Endothelial cell of umbilical vein (primary cell): ENCODE results near the gene MTLN.

Experiments
- FOS ChIP-seq: IDR thresholded peaks from 2 replicates; pipeline ENCODE4 v1.6.1; 2011; ENCODE audit warnings: mild to moderate bottlenecking, low read length, moderate library complexity, borderline replicate concordance; ENCODE audit not compliant: insufficient read depth
- JUN ChIP-seq: IDR thresholded peaks from 2 replicates; pipeline ENCODE4 v1.6.1; 2011; ENCODE audit warnings: borderline replicate concordance, low read depth; ENCODE audit not compliant: insufficient read length, insufficient read depth
- POLR2A ChIP-seq: IDR thresholded peaks from 2 replicates; pipeline ENCODE4 v1.6.1; 2012; ENCODE audit warnings: low read depth, mild to moderate bottlenecking, control low read depth, low read length
- TF ChIP-seq, protein P1 (sequence below), 2 donors: IDR thresholded peaks; 1 replicate in 1 of 2; 2 replicates in 1 of 2; pipeline ENCODE4 v1.5.1; 2011; ENCODE audit warnings: low read length in 2 of 2, mild to moderate bottlenecking in 2 of 2, moderate library complexity in 2 of 2, control low read depth in 1 of 2, inconsistent platforms in 1 of 2, low read depth in 1 of 2; ENCODE audit not compliant: insufficient read depth in 1 of 2; ENCODE audit errors: extremely low read depth in 1 of 2

DNA sequence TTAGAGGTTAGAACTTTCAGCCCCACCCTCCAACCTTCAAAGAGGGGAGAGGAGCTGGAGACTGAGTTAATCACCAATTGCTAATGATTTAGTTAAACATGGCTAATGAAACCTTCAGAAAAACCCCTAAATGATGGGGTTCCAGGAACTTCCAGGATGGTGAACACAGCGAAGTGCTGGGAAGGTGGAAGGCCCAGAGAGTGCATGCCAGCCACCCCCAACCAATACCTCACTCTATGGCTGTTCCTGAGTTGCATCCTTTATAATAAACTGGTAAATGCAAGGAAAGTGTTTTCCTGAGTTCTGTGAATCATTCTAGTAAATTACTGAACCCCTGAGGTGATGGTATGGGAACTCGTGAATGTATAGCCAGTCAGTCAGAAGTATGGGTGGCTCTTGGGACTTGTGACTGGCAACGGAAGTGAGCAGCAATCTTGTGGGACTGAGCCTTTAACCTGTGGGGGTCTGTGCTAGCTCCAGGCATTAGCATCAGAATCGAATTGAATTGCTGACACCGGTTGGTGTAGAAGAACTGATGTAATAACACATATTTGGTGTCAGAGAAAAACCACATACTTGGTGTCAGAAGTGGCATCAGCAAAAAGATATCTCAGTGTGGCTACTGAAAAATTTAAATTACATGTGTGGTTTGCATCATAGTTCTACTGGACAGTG, 44.9 kb downstream of the MTLN start:
- TF ChIP-seq, protein P1, sequence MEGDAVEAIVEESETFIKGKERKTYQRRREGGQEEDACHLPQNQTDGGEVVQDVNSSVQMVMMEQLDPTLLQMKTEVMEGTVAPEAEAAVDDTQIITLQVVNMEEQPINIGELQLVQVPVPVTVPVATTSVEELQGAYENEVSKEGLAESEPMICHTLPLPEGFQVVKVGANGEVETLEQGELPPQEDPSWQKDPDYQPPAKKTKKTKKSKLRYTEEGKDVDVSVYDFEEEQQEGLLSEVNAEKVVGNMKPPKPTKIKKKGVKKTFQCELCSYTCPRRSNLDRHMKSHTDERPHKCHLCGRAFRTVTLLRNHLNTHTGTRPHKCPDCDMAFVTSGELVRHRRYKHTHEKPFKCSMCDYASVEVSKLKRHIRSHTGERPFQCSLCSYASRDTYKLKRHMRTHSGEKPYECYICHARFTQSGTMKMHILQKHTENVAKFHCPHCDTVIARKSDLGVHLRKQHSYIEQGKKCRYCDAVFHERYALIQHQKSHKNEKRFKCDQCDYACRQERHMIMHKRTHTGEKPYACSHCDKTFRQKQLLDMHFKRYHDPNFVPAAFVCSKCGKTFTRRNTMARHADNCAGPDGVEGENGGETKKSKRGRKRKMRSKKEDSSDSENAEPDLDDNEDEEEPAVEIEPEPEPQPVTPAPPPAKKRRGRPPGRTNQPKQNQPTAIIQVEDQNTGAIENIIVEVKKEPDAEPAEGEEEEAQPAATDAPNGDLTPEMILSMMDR (IDR thresholded peaks at IDR 0.05; ENCODE audit: extremely low read depth in 1 of 2, insufficient read depth in 1 of 2, low read depth in 1 of 2, low read length in 2 of 2): no peak
- TF ChIP-seq POLR2A: no peak
- no peak for TF ChIP-seq FOS
- TF ChIP-seq JUN: no peak
